NCI-H446 treated with DMSO at 0.1 percent for 48 hours (cell line): Measurements from ENCODE around the gene MRPL52.

Experiments used
- DNase-seq: peaks from one replicate; lab custom pipeline; 2025; lab: John Stamatoyannopoulos, UW

MRPL52 gene

DNA sequence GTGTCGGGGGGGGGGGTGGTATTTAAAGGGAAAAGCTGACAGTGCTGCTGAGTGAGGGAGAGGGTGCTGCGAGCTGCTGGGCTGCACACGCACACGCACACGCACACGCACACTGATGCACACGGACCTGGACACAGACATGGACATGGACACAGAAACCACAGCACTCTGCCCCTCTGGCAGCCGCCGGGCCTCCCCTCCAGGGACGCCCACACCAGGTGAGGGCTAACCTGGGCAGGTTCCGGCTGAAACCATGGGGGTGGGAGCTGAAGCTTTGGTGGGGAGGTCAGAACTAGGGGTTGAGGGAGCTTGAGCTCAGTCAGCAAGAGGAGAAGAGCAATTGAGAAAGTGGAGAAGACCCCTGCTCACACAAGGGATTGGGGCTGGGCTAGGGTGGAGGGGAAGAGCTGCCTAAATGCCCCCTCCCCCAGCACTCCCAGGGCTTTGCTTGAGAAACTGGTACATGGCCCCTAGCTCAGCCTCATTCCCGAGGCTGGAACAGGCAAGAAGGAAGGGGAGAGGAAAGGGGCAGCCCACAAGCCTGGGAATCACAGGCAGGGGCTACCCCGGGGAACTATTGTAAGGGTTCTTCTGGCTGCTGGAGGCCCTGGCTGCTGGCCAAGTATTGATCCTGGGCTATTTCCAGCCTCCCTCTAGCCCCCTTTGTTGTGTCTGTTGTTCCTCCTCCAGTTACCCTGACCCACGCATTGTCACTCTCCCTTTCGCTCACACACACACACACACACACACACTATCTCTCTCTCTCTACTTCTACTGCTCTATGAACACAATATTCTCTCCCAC, 53.7 kb downstream of the MRPL52 start, which contains the start of gene REM2:
REM2 (plus strand) TSS at position 50 of the 804 bp plus-strand sequence; CDS start at position 116, 66 bp downstream.
- no peak for DNase-seq

DNA sequence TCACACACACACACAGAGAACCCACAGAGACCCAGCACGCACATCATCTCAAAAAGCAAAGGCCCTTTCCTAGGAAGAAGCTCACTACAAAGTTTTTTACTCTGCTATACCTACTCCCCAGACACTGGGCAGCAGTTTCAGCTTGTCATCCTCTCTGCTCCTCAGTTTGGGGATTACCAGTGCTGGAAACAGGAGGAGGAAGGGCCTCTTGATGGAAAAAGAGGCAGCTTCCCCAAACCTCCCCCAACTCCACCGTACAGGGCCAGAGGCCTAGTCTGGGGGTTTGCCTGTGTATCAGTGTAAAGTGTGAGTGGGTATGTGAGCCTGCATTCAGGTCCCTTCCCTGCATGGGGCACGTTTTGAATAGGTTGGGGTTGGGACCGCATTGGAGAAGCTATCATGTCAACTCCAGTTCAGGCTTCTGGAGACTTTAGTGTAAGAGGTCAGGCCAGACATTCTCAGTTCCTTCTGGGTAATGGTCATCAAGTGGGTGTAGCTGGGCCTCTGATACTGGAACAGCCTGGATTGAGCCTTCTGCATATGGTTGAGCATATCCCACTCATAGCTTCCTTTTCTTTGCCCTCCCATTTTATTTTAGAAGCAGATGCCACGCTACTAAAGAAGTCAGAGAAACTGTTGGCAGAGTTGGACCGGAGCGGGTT, 54.5 kb downstream of the MRPL52 start:
- DNase-seq: no peak
